ENCODE results near the gene VGF.
"Not testable (repeated sequence)": the region's sequence is repeated elsewhere in the genome, so short reads cannot be mapped to it uniquely, and the experiment has no call there.

The VGF gene

GRCh38 chr7:101140339-101140699 is 25.1 kb downstream of the VGF start:
- peak; percentile 51 for DNase-seq
- no peak for TF ChIP-seq CTCF (IDR thresholded peaks at IDR 0.05; ENCODE audit: low read depth, low read length, missing control alignments)
- Histone ChIP-seq H3K27ac (no peak overlapping the region), H3K27me3 (replicated peaks) (no peaks in the 10 kb centered on the region), H3K4me3 (ENCODE audit: low read depth, low read length) (no peak overlapping the region), H3K36me3 (replicated peaks) (peaks cover 26% of the 10 kb centered on the region)
- in situ Hi-C loops (cut with HindIII; ENCODE audit: low pct_ligation_motif_present, low sequenced_read_pairs) = no loop called here

- DNase-seq = peak; percentile 97
- in situ Hi-C loops (cut with HindIII; ENCODE audit: low pct_ligation_motif_present, low sequenced_read_pairs) = no loop called here
- Histone ChIP-seq H3K27me3 (replicated peaks) (no peaks in the 10 kb centered on the region), H3K27ac (peak overlapping the region; percentile 38), H3K36me3 (replicated peaks) (peaks cover 44% of the 10 kb centered on the region), H3K4me3 (ENCODE audit: low read depth, low read length) (no peak overlapping the region)
- peak; percentile 75 for TF ChIP-seq CTCF (IDR thresholded peaks at IDR 0.05; ENCODE audit: low read depth, low read length, missing control alignments)
Observed at GRCh38 chr7:101138213-101138870, 27.0 kb downstream of the VGF start.

- in situ Hi-C loops (cut with HindIII; ENCODE audit: low pct_ligation_motif_present, low sequenced_read_pairs) = no loop called here
- TF ChIP-seq CTCF (IDR thresholded peaks at IDR 0.05; ENCODE audit: low read depth, low read length, missing control alignments) = no peak
- peak overlapping the region; percentile 38 for H3K27ac ChIP-seq
- H3K27me3 ChIP-seq (replicated peaks) = no peaks in the 10 kb centered on the region
- no peak overlapping the region for H3K4me3 ChIP-seq (ENCODE audit: low read depth, low read length)
- peaks cover 50% of the 10 kb centered on the region for H3K36me3 ChIP-seq (replicated peaks)
- peak; percentile 78 for DNase-seq
Observed at GRCh38 chr7:101137651-101138212, 27.6 kb downstream of the VGF start.

- H3K27me3 ChIP-seq (replicated peaks) = no peaks in the 10 kb centered on the region
- peak overlapping the region; percentile 14 for H3K27ac ChIP-seq
- peaks cover 78% of the 10 kb centered on the region for H3K36me3 ChIP-seq (replicated peaks)
- in situ Hi-C loops (cut with HindIII; ENCODE audit: low pct_ligation_motif_present, low sequenced_read_pairs) = no loop called here
- no peak for TF ChIP-seq CTCF (IDR thresholded peaks at IDR 0.05; ENCODE audit: low read depth, low read length, missing control alignments)
- H3K4me3 ChIP-seq (ENCODE audit: low read depth, low read length) = peak overlapping the region; percentile 62
- DNase-seq = peak; percentile 73
Observed at GRCh38 chr7:101134399-101134980, 30.9 kb downstream of the VGF start.

GRCh38 chr7:101133621-101134398 is 31.6 kb downstream of the VGF start:
- peaks cover 84% of the 10 kb centered on the region for H3K36me3 ChIP-seq (replicated peaks)

GRCh38 chr7:101132626-101133600 is 32.5 kb downstream of the VGF start:
- H3K27me3 ChIP-seq (replicated peaks); in situ Hi-C loops (cut with HindIII; ENCODE audit: low pct_ligation_motif_present, low sequenced_read_pairs): not testable (repeated sequence)
- DNase-seq = peak; percentile 74
- Histone ChIP-seq H3K4me3 (ENCODE audit: low read depth, low read length) (peak overlapping the region; percentile 62), H3K27ac (peak overlapping the region; percentile 14), H3K36me3 (replicated peaks) (peaks cover 93% of the 10 kb centered on the region)

More at GRCh38 chr7:101133621-101134398, 31.6 kb downstream of the VGF start:
- TF ChIP-seq CTCF (IDR thresholded peaks at IDR 0.05; ENCODE audit: low read depth, low read length, missing control alignments) = no peak
- Histone ChIP-seq H3K4me3 (ENCODE audit: low read depth, low read length) (peak overlapping the region; percentile 62), H3K27me3 (replicated peaks) (no peaks in the 10 kb centered on the region), H3K27ac (peak overlapping the region; percentile 8)
- peak; percentile 70 for DNase-seq
- in situ Hi-C loops (cut with HindIII; ENCODE audit: low pct_ligation_motif_present, low sequenced_read_pairs) = no loop called here
